GM12875 (cell line): ENCODE results near the gene CCDC88B.

ENCODE experiments used
- H3K4me3 ChIP-seq: one replicate; pipeline ENCODE4 v1.5.1; 2011; ENCODE audit warnings: low read depth, low read length, control low read depth
- TF ChIP-seq, protein P1 (sequence below): IDR thresholded peaks from 2 replicates; pipeline ENCODE4 v1.5.1; 2011; ENCODE audit warnings: low read depth, mild to moderate bottlenecking, control low read depth, inconsistent platforms, low read length, moderate library complexity, borderline replicate concordance; ENCODE audit not compliant: insufficient read depth

CCDC88B gene

DNA sequence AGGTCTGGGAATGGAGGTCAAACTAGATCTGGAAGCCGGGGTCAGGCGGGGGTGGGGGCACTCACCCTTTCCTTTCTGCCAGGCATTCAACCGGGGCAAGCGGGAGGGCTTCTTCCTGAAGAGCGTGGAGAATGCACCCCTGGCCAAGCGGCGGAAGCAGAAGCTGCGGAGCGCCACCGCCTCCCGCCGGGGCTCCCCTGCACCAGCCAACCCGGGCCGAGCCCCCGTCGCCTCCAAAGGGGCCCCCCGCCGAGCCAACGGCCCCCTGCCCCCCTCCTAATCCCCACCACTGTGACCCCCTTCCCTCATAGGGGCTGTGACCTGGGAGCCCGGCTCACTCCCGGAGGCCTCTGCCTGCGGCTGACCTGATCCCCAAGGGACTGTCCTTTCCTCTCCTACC lies 31.2 kb downstream of the CCDC88B start:
- H3K4me3 ChIP-seq: no peak overlapping the region
- TF ChIP-seq, protein P1, sequence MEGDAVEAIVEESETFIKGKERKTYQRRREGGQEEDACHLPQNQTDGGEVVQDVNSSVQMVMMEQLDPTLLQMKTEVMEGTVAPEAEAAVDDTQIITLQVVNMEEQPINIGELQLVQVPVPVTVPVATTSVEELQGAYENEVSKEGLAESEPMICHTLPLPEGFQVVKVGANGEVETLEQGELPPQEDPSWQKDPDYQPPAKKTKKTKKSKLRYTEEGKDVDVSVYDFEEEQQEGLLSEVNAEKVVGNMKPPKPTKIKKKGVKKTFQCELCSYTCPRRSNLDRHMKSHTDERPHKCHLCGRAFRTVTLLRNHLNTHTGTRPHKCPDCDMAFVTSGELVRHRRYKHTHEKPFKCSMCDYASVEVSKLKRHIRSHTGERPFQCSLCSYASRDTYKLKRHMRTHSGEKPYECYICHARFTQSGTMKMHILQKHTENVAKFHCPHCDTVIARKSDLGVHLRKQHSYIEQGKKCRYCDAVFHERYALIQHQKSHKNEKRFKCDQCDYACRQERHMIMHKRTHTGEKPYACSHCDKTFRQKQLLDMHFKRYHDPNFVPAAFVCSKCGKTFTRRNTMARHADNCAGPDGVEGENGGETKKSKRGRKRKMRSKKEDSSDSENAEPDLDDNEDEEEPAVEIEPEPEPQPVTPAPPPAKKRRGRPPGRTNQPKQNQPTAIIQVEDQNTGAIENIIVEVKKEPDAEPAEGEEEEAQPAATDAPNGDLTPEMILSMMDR: no peak

DNA sequence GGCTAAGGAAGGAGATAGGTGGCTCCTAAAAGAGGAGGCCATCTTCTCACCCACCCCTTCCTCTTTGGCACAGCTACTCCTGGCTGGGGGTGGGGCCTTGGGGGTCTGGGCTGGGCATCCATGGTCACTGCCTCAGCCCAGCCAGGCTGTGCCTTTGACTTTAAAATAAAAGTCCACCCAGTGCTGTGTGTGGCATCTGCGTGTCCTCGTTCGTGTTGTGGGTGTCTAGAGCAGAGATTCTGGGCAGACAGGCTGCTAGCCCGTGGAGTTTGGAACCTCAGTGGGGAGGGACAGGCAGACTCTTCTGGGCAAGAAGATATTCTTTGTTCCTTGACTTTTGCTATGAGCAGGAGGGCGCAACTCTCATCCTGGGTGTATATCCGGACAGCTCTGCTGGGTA lies 32.0 kb downstream of the CCDC88B start:
- TF ChIP-seq, protein P1: no peak
- no peak overlapping the region for H3K4me3 ChIP-seq

DNA sequence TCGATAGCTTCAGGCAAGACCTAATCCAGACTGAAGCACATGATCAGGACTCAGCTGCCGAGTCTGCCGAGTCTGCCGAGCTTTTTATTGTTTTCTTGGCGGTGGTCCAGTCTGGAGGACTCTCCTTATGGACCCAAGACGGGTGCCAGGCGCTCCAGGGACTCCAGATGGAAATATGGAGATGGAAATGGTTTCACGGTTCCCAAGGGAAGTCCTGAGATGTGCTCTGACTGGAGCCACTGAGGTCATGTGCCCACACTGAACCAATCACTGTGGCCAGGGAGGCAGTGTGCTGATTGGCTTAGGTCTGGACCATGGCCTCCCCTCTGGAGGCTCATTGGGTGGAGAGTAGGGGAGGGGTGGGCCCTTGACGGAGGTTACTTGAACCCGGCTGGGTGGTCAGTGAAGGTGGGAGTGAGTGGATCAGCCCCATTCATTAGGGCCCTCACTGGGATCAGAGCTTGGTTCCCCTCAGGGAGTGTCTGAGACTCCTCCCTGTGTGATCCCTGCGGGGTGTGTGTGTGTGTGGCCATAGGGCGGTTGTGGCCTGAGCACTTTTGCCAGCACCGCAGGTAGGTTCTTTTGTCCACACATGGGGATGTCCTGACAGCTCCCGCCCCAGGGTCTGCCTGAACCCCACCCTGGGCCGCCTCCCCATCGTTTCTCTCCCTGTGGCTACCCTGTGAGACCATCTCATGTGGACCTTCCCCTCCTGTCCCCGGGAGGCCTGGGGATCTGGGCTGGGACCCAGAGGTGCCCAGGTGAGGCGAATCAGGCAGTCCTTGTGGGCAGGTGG lies 33.0 kb downstream of the CCDC88B start:
- H3K4me3 ChIP-seq: no peak overlapping the region
- TF ChIP-seq, protein P1: no peak

DNA sequence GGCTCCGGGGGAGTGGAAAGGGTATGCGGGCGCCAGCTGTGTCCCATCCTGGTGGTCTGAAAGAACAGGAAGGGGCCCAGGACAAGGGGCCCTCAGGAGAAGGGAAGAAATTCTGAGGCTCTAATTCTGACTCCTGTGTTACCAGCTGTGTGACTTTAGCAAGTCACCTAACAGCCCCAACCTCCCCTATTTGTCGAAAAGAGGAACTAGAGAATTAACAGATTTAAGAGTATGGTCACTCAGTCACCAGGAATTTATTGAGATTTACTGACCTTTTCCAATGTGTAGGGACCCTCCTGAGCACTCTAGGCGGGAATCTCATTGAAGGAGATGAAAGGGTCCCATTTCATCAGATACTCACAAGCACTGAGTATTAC lies 33.6 kb downstream of the CCDC88B start:
- TF ChIP-seq, protein P1: no peak
- H3K4me3 ChIP-seq: no peak overlapping the region

DNA sequence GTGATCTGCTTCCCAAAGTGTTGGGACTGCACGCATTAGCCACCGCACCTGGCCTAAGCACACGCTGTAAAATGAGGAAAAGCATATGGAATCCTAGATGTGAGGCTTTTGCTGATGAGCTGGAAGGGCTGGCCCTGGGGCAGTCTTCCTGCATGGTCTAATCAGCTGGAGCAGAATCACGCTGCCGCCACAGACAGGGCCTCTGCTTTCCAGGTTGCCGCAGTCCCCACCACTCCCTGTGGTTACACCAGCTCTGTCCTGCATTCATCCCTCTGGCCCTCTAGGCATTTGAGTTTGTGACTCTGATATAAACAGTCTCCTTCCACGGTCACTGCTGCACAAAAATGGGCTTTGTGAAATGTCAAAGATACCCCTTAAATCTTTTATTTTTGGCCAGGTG lies 36.1 kb downstream of the CCDC88B start:
- TF ChIP-seq, protein P1: no peak
- no peak overlapping the region for H3K4me3 ChIP-seq

DNA sequence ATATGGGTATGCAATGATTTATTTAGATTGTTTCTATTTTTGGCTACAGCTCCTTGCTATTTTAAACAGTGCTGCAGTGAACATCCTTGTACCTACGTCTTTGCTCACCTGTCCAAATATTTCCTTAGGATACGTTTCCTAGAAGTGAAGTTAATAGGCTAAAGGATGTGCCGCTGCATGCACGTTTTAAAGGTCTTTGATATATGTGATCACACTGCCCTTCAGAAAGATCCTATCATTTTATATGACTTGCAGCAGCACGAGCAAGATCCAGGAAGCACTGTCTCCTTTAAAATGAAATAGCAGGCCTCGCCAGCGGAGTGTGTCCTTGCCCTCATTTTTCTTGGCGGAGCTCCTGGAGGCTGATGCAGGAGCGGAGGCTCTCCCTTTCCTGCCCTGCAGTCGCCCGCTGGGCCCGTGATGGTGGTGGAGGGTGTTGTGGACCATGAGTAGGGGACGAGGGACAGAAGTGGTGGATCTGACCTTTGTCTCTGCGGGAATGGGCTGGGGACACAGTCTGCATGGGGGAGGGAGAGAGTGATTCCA lies 38.4 kb downstream of the CCDC88B start:
- TF ChIP-seq, protein P1: no peak
- no peak overlapping the region for H3K4me3 ChIP-seq

DNA sequence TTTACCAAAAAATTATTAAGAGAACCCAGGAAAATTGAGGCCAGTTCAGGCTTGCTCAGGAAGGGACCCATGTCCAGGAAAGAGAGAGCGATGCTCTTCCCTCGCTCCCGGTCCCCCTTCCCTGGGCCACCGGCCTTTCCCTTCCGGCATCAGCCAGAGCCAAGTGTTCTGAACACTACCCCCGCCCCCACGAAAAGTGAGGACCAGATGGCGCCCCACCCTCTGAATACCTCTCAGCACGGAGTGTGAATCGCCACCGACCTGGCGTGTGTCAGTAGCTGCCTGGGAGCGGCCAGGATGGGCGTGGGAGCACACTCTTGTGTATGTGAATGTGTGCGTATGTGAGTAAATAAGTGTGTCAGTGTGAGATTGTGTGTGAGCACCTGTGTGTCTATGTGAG lies 39.2 kb downstream of the CCDC88B start:
- H3K4me3 ChIP-seq: no peak overlapping the region
- TF ChIP-seq, protein P1: no peak
